Gastroesophageal sphincter (tissue), 4 donors: Measurements from ENCODE around the gene KRTAP12-1. TPM values are rescaled to one million over a fixed set of nuclear protein-coding genes. Genes with fewer than 3 reads are reported as not detected.

Experiments used
- ATAC-seq: fragments of 150-250 bp; one replicate; pipeline ENCODE4 v1.9.1; 2016; ENCODE audit warnings: mild to moderate bottlenecking, moderate library complexity
- H3K27ac ChIP-seq, 4 donors: fragments of 200-600 bp; sonication (generic) in 3 of 4; 1 replicate in 3 of 4; 2 replicates in 1 of 4; pipeline ENCODE4 v1.5.1; 2016 to 2019
- H3K27me3 ChIP-seq: fragments of 200-600 bp; sonication (generic); one replicate; pipeline ENCODE4 v1.5.1; 2019
- H3K36me3 ChIP-seq, 2 donors: fragments of 200-600 bp; sonication (generic); one replicate each; pipeline ENCODE4 v1.5.1; 2019; ENCODE audit warnings: control low read depth in 1 of 2
- H3K4me1 ChIP-seq, 3 donors: fragments of 200-600 bp; sonication (generic); 1 replicate in 2 of 3; 2 replicates in 1 of 3; pipeline ENCODE4 v1.5.1; 2016 to 2019; ENCODE audit warnings: control low read depth in 2 of 3
- H3K4me3 ChIP-seq, 2 donors: fragments of 200-600 bp; sonication (generic); one replicate each; pipeline ENCODE4 v1.5.1; 2019; ENCODE audit warnings: mild to moderate bottlenecking in 1 of 2, moderate library complexity in 1 of 2
- H3K9me3 ChIP-seq, 3 donors: fragments of 200-600 bp; sonication (generic); one replicate each; pipeline ENCODE4 v1.5.1; 2017 to 2019; ENCODE audit warnings: control low read depth in 2 of 3
- CTCF ChIP-seq, 4 experiments: fragments of 200-600 bp in 2 of 4; fragments of 450-650 bp in 2 of 4; sonication (generic) in 1 of 4; IDR thresholded peaks; one replicate each; pipeline ENCODE4 v1.5.1; 2017 to 2019; ENCODE audit warnings: antibody characterized with exemption in 4 of 4, mild to moderate bottlenecking in 2 of 4, moderate library complexity in 2 of 4
- EP300 ChIP-seq: sonication (generic); formaldehyde crosslinking; IDR thresholded peaks from one replicate; pipeline ENCODE4 v1.6.1; 2017; ENCODE audit warnings: antibody characterized with exemption, mild to moderate bottlenecking
- POLR2A ChIP-seq, 2 donors: fragments of 450-650 bp; IDR thresholded peaks; one replicate each; pipeline ENCODE4 v1.6.1; 2017; ENCODE audit warnings: antibody characterized with exemption in 2 of 2, mild to moderate bottlenecking in 2 of 2, moderate library complexity in 1 of 2
- POLR2AphosphoS5 ChIP-seq: sonication (generic); formaldehyde crosslinking; IDR thresholded peaks from one replicate; pipeline ENCODE4 v1.6.1; 2017; ENCODE audit warnings: antibody characterized with exemption
- WGBS, 2 donors: methylation state at CpG; one replicate each; pipeline ENCODE4 v1.1.5; 2018; ENCODE audit warnings: low coverage in 1 of 2; 5-methylcytosine and 5-hydroxymethylcytosine counted together
- total RNA-seq, 4 donors: library from RNA; depleted of rRNA; stranded (reverse); fragments of >200 nt; gene quantifications; one replicate each; pipeline ENCODE4 v1.1.0, GENCODE V29; 2016

The KRTAP12-1 gene
- total RNA-seq, 4 donors from 2014 or later, result not detected

DNA sequence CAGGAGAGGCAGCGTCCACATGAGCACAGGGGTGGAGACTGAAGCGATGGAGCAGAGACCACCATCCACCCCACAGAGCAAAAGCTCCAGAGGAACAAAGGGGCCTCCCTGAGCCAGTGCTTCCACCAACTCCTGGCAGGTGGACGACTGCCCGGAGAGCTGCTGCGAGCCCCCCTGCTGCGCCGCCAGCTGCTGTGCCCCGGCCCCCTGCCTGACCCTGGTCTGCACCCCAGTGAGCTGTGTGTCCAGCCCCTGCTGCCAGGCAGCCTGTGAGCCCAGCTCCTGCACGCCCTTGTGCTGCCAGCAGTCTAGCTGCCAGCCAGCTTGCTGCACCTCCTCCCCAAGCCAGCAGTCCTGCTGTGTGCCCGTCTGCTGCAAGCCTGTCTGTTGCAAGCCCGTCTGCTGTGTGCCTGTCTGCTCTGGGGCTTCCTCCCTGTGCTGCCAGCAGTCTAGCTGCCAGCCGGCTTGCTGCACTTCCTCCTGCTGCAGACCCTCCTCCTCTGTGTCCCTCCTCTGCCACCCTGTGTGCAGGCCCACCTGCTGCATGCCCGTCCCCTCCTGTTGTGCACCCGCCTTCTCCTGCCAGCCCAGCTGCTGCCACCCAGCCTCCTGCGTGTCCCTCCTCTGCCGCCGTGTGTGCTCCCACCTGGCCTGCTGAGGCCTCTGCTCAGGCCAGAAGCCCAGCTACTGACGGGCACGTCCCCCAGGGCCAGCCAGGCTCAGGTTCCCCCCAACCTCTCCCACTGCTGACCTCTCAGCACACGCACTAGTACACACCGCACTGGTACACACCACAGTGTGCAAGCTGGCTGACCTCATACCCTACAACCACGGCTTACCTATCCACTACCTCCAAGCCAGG lies 20.4 kb upstream of the KRTAP12-1 start:
- Histone ChIP-seq H3K4me3 (no peak overlapping the region), H3K9me3 (no peaks in the 10 kb centered on the region), H3K27me3 (peaks cover 99% of the 10 kb centered on the region), H3K4me1 (no peaks in the 10 kb centered on the region), H3K27ac (no peak overlapping the region), H3K36me3 (no peaks in the 10 kb centered on the region)
- TF ChIP-seq CTCF (IDR thresholded peaks at IDR 0.05) (no peak), POLR2A (IDR thresholded peaks at IDR 0.05) (no peak), EP300 (no peak), POLR2AphosphoS5 (no peak)
- 68 to 76% methylated on average over 2 to 6 of the region's 22 CpGs for WGBS, 2 donors
- ATAC-seq, result no peak

DNA sequence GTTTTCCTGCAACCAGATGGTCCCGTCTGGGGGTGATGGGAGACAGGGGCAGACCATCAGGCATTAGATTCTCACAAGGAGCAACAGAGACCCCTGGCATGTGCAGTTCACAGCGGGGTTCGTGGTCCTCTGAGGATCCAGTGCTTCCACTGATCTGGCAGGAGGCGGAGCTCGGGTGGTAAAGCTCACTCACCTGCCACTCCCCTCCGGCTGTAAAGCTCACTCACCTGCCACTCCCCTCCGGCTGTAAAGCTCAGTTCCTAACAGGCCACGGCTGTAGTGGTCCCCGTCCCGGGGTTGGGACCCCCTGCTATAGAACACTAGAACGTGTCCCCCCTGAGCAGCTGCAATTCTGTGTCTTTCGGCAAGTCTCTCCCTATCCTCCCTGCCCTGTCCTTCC lies 19.6 kb upstream of the KRTAP12-1 start:
- Histone ChIP-seq H3K27me3 (peaks cover 99% of the 10 kb centered on the region), H3K4me1 (no peaks in the 10 kb centered on the region), H3K4me3 (no peak overlapping the region), H3K36me3 (no peaks in the 10 kb centered on the region), H3K9me3 (no peaks in the 10 kb centered on the region), H3K27ac (no peak overlapping the region)
- TF ChIP-seq CTCF (IDR thresholded peaks at IDR 0.05) (no peak), POLR2AphosphoS5 (no peak), POLR2A (IDR thresholded peaks at IDR 0.05) (no peak), EP300 (no peak)
- 0 to 38% methylated on average over 2 to 6 of the region's 12 CpGs for WGBS, 2 donors
- no peak for ATAC-seq

DNA sequence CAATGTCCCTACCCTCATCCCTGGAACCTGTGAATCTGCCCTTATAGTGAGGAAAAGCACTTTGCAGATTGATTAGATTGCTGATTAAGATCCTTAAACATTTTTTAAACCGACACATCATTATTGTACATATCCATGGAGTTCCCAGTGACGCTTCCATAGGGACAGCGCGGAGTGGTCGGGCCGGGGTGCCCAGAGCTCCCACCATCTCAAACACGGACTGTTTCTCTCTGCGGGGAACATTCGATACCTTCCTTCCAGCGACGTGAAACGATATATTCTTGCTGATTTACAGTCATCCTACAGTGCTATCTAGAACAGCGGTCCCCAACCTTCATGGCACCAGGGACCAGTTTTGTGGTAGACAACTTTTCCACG lies 19.0 kb upstream of the KRTAP12-1 start:
- no peaks in the 10 kb centered on the region for H3K36me3 ChIP-seq
- no peak for ATAC-seq
- WGBS, 2 donors, result 70 to 81% methylated on average over 9 to 14 of the region's 14 CpGs

GRCh38 chr21:44700101-44701022 lies 18.4 kb upstream of the KRTAP12-1 start:
- no peaks in the 10 kb centered on the region for H3K4me1 ChIP-seq
- WGBS, 2 donors, result 60 to 77% methylated on average over 4 to 7 of the region's 21 CpGs
- ATAC-seq, result no peak
- TF ChIP-seq CTCF (IDR thresholded peaks at IDR 0.05) (no peak), EP300 (no peak), POLR2AphosphoS5 (no peak), POLR2A (IDR thresholded peaks at IDR 0.05) (no peak)
- no peak overlapping the region for H3K4me3 ChIP-seq
- H3K27me3 ChIP-seq, result peaks cover 98% of the 10 kb centered on the region
- H3K9me3 ChIP-seq, result no peaks in the 10 kb centered on the region
- H3K36me3 ChIP-seq, result no peaks in the 10 kb centered on the region
- no peak overlapping the region for H3K27ac ChIP-seq

More for the DNA sequence above, 19.0 kb upstream of the KRTAP12-1 start:
- H3K9me3 ChIP-seq, result no peaks in the 10 kb centered on the region
- no peak for TF ChIP-seq EP300
- TF ChIP-seq POLR2AphosphoS5, result no peak
- no peak for TF ChIP-seq CTCF (IDR thresholded peaks at IDR 0.05)
- no peak for TF ChIP-seq POLR2A (IDR thresholded peaks at IDR 0.05)
- peaks cover 98% of the 10 kb centered on the region for H3K27me3 ChIP-seq
- H3K27ac ChIP-seq, result no peak overlapping the region
- no peaks in the 10 kb centered on the region for H3K4me1 ChIP-seq
- H3K4me3 ChIP-seq, result no peak overlapping the region
